GM21447 (cell line): Measurements from ENCODE around the gene TMEM229B.

Experiments used
- ATAC-seq: cut with Tn5 transposase; IDR thresholded peaks from one replicate; pipeline ENCODE4 v1.9.1; 2021; ENCODE audit not compliant: unreplicated experiment

Gene TMEM229B

GRCh38 chr14:67487937-67488893 is at the start of gene TMEM229B:
Gene TMEM229B, minus strand, starts transcription at chr14:67488721. Its CDS starts 14,798 bp downstream, at chr14:67473923.
- peak; percentile 87 for ATAC-seq

- no peak for ATAC-seq
These were observed 49.2 kb upstream of the TMEM229B start for GRCh38 chr14:67537736-67538135.

DNA sequence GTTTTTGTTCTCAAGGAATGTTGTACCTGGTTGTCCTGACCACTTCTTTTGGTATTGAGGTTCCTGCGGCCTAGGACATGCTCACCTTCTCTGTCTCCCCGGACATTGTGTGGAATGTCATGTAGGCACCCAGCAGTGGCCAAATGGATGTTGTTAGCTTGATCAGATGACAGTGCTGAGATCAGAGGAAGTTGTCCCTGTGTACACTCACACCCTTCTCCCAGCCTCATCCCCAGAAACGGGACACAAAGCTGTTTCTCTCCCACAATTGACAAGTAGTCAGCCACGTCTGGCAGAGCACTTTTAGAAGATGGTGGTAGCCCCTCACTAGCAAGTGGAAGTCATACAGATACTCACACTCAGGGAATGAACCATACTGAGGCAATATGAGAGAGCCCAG is 47.6 kb upstream of the TMEM229B start:
- no peak for ATAC-seq

- no peak for ATAC-seq
These were observed 45.2 kb upstream of the TMEM229B start for GRCh38 chr14:67533754-67534085.

DNA sequence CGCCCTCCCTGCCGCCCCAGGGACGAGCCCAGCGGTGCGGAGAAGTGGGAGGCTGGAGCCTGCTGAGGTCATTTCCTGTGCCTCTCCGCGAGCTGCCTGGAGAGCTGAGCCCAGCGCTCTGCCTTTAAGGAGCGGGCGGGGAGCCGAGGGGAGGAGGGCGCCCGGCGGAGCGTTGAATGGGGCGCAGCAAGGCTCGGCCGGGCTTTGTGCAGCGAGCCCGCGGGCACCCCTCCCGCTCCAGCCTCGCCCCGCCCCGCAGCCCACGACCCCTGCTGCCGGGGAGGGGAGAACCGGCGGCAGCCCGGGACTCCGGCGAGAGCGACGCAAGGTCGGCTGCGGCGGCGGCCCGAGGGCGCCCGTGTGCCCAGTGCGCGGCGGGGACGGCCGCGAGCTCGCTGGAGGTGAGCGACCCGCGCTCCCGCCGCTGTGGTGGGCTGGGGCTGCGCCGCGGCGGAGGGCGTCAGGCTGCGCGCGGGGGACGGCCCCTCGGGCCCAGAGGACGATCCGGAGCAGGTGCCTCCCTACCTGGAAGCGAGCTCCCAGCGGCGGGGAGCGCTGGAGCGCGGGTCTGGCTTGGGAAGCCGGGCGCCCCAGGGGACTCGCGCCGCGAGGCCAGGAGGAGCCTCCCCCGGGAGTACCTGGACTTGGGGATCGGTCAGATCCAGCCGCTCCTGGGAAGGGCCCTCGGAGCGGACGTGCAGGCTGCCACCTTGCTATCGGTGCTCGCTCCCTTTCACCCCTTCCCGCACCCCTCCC is 44.7 kb upstream of the TMEM229B start, which contains the start of gene PLEKHH1:
Gene PLEKHH1 (plus strand): TSS at position 293 of the 756 bp plus-strand sequence. CDS start 8,578 bp downstream, outside the sequence.
- ATAC-seq, result peak; percentile 70

GRCh38 chr14:67532606-67532997 is 44.1 kb upstream of the TMEM229B start:
- ATAC-seq, result no peak

DNA sequence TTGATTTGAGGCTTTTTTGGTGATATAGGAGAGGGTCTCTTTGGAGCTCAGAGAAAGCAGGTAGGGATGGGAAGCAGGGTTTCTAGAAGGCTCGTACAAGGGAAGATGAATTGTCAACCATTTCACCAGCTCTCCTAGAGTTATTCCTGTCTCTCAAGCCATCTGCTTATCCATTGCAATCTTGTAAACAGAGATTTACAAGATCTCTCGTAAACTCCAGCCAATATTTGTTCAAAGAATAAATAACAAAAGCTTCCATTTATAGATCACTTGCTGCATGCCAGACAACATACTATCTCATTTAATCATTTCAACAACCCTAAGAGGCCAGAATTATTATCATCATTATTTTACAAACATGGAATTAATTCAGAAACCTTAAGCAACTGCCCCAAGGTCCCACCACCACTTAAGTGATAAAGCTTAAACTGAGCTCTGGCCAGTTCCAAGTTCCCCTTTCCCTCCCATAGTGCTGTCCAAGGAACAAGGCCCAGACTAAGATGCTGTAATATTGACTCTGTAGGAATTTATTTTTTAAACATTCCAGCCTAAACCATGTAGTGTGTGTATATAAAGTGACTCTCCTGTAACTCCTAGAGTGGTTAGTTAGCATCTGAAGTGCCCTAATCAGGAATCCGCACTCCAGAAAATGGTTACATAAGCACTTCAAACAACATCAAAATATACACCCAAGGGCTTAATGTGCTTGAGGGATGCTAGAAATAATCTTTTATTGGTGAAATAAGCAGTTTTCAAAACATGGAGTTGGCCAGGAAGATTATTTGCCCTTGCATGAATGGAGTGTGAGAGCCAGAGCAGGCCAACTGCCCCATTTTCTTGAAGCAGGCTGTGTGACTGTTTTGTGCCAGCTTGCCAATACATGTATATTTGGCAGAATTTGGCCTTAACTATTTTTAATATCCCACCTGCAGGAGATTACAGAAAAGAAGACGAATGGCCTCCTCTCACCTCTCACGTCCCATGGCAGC is 41.7 kb upstream of the TMEM229B start:
- no peak for ATAC-seq

- no peak for ATAC-seq
These were observed 39.8 kb upstream of the TMEM229B start for GRCh38 chr14:67528276-67528675.

DNA sequence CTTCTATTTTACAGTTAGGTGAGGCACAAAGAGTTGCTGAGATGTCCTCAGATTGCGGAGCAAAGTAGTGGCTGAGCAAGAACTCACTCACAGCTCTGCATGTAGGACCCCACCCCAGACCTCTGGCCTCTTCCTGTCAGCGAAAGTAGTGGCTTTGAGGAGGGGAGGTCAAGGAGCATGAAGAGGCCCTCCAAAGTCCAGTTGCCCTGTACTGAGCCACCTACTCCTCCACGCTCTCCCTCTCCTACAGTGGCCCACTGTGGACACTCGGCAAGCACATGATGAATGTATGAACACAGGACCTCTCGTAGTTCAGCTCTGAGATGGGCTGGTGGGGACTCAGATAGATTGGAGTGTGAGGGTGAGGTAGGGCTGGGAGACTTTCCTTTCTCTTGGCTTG is 39.2 kb upstream of the TMEM229B start:
- no peak for ATAC-seq

DNA sequence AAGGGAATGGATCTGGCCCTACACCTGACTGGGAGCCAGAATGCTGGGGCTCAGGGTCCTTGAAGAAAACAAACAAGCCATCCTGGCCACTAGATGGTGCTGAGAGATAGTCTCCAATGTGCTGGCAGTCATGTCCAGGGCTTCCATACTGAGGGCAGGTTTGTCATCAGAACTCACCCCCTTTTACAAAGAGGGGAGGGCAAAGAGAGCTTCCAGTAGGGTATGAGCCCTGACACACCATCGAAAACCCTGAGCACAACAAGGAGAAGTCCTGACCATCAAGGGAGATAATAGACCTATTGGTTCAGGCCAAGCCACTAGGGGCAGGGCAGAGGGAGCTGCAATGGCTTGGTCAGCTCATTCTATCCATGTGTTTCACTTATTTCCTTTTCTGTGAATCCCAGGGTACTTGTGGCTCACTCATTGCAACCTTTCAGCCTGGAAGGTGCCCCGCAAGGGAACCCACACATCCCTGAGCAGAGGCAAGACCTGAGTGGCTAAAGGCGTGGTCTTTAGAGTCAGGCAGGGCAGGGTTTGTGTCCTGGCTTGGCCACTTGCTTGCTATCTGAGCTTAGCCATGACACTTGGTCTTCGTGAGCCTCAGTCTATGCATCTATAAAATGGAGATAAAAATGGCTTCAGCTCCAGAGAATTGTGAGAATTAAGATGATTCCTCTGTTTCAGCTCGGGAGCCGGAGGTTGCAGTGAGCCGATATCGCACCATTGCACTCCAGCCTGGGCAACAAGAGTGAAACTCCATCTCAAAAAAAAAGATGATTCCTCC is 38.3 kb upstream of the TMEM229B start:
- ATAC-seq, result no peak

- no peak for ATAC-seq
These were observed 37.7 kb upstream of the TMEM229B start for GRCh38 chr14:67526181-67526580.

DNA sequence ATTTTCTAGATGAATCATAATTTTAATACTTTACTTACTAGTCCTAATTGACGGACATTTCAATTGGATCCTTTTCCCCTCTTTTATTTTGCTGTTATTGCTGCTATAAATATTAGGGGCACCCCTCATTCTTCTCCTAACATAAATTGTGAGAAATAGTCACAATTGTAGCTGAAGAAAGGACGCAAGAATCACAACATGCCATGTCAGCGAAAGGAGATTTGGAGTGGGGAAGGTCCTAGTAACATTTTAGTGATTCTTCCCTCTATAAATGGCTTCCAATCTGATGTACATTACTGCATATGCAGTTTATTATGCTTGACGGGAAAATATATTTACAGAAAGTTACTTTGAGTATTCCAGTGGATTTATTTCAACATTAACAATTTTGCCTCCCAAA is 36.9 kb upstream of the TMEM229B start:
- no peak for ATAC-seq

- no peak for ATAC-seq
These were observed 36.1 kb upstream of the TMEM229B start for GRCh38 chr14:67524634-67524963.

- ATAC-seq, result no peak
These were observed 35.5 kb upstream of the TMEM229B start for GRCh38 chr14:67523764-67524633.

- ATAC-seq, result no peak
These were observed 33.7 kb upstream of the TMEM229B start for GRCh38 chr14:67522270-67522669.

GRCh38 chr14:67520482-67520881 is 32.0 kb upstream of the TMEM229B start:
- ATAC-seq, result no peak

- no peak for ATAC-seq
These were observed 30.9 kb upstream of the TMEM229B start for GRCh38 chr14:67519406-67519805.

DNA sequence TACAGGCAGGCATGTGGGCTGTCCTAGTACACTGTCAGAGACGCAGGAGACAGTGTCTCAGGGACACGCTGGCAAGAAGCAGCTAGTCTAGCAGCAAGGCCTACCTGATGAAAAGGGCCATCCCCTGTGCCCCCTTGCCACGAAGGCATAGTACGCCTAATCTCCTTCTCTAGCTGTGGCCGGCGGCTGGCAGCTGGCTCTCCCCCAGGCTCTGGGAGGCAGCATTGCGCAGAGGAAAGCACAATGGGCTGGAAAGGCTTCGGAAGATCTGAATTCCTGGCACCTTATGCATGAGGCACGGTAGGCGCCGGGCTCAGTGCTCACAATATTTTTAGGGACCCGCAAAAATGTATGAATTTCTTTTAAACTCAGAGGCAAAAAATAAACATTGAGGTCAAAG is 28.6 kb upstream of the TMEM229B start:
- ATAC-seq, result no peak

DNA sequence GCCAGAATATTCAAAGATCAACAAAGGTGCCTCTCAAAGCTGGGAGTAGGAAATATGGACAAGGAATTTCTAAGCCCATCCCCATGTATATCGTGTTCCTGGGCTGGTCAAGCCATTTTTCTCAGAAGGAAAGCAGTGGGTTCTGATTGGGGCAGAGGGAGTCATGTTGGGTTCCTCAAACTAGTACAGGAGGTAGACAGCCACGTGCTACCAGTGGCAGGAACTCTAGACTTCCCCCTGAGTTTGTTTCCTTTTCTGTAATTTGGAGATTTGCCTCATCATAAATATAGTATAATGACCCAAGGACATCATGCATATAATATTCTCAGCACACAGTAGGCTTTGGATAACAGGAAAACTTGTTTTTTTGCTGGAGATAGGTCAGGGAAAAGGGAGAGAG is 28.2 kb upstream of the TMEM229B start:
- no peak for ATAC-seq
